Breast epithelium (tissue), 4 donors: ENCODE results near the gene NUMBL. TPM values are rescaled to one million over a fixed set of nuclear protein-coding genes. Genes with fewer than 3 reads are reported as not detected.
A peak's percentile ranks its signal among the peaks of the same experiment; 100 is the strongest.

Experiments
- DNase-seq, 2 donors: peaks; one replicate each; pipeline ENCODE4 v3.0.0-alpha.2; 2019; ENCODE audit warnings: low spot score in 2 of 2
- H3K27ac ChIP-seq, 2 donors: fragments of 200-600 bp; sonication (generic) in 1 of 2; one replicate each; pipeline ENCODE4 v1.5.1; 2016 to 2019; ENCODE audit warnings: mild to moderate bottlenecking in 1 of 2
- H3K27me3 ChIP-seq, 2 donors: fragments of 200-600 bp; sonication (generic) in 1 of 2; one replicate each; pipeline versions ENCODE4 v1.5.1 to v1.6.0; 2017 to 2019; ENCODE audit warnings: control low read depth in 1 of 2, mild to moderate bottlenecking in 1 of 2
- H3K36me3 ChIP-seq: fragments of 200-600 bp; one replicate; pipeline ENCODE4 v1.5.1; 2019
- H3K4me1 ChIP-seq, 2 donors: fragments of 200-600 bp; sonication (generic); one replicate each; pipeline ENCODE4 v1.5.1; 2016 to 2019; ENCODE audit warnings: control low read depth in 1 of 2
- H3K4me3 ChIP-seq, 3 donors: fragments of 200-600 bp; sonication (generic); 1 replicate in 2 of 3; 2 replicates in 1 of 3; pipeline ENCODE4 v1.5.1; 2016 to 2019; ENCODE audit warnings: mild to moderate bottlenecking in 3 of 3, moderate library complexity in 2 of 3
- H3K9me3 ChIP-seq, 2 donors: fragments of 200-600 bp; sonication (generic) in 1 of 2; one replicate each; pipeline ENCODE4 v1.5.1; 2016 to 2019; ENCODE audit warnings: control low read depth in 1 of 2
- POLR2A ChIP-seq: fragments of 450-650 bp; IDR thresholded peaks from one replicate; pipeline ENCODE4 v1.6.1; 2016; ENCODE audit warnings: antibody characterized with exemption, mild to moderate bottlenecking, moderate library complexity
- POLR2AphosphoS5 ChIP-seq, 3 donors: sonication (generic); formaldehyde crosslinking; IDR thresholded peaks; one replicate each; pipeline ENCODE4 v1.6.1; 2017; ENCODE audit warnings: antibody characterized with exemption in 3 of 3
- intact Hi-C: fragments of 100-400 bp; cut with DNase I; formaldehyde crosslinking; loops from one replicate; pipeline ENCODE4 v1.15.1; 2023; ENCODE audit warnings: low total_unique reads
- total RNA-seq, 3 donors: library from RNA; depleted of rRNA; stranded (reverse); fragments of >200 nt; gene quantifications; one replicate each; pipeline ENCODE4 v1.1.0, GENCODE V29; 2016
- TF ChIP-seq, protein P1 (sequence below), 3 donors: fragments of 450-650 bp; IDR thresholded peaks; one replicate each; pipeline ENCODE4 v1.5.1; 2016 to 2017; ENCODE audit warnings: antibody characterized with exemption in 3 of 3, mild to moderate bottlenecking in 3 of 3, moderate library complexity in 3 of 3

Gene NUMBL
- 10 to 100 TPM; 24.6 to 34.7 (median 30.9) TPM for total RNA-seq

DNA sequence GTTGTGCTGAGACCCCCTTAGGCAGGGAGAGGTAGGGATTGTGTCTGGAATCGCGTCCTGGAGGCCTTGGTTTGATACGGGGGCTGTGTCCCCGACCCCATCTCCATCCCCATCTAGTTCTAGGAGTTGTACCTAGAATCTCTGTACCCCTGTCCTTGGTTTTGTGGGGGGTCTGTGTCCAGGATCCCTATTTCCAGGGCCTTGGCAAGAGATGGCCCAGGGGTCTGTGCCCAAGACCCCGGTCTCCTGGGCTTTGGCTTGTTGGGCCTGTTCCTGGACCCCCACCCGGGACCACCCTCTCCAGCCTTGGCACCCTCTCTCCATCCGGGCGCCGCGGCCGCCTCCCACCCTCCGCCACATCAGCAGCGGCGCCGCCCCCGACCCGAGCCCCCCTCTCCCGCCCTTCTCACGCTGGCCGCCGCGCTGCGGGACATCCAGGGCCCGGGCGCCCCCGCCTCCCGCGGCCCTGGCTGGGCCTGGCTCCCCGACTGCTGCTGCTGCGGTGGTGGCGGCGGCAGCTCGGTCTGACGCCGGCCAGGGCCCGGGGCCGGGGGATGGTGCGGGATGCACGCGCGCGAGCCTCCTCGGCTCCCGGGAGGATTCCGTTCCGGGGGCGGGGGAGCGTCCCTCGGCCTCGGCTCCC lies at the start of gene NUMBL:
TSS of gene NUMBL (minus strand) at position 602 of the 643 bp plus-strand sequence. CDS start at position 434, 168 bp downstream.
- H3K4me1 ChIP-seq: peaks cover 5 to 6% of the 10 kb centered on the region in 2 donors
- no peaks in the 10 kb centered on the region for H3K36me3 ChIP-seq
- intact Hi-C loops: no loop called here
- peak within 1 kb of the TSS; percentile 87 to 91 for H3K27ac ChIP-seq
- TF ChIP-seq POLR2AphosphoS5 (IDR thresholded peaks at IDR 0.05) (no peak), POLR2A (no peak)
- TF ChIP-seq, protein P1, sequence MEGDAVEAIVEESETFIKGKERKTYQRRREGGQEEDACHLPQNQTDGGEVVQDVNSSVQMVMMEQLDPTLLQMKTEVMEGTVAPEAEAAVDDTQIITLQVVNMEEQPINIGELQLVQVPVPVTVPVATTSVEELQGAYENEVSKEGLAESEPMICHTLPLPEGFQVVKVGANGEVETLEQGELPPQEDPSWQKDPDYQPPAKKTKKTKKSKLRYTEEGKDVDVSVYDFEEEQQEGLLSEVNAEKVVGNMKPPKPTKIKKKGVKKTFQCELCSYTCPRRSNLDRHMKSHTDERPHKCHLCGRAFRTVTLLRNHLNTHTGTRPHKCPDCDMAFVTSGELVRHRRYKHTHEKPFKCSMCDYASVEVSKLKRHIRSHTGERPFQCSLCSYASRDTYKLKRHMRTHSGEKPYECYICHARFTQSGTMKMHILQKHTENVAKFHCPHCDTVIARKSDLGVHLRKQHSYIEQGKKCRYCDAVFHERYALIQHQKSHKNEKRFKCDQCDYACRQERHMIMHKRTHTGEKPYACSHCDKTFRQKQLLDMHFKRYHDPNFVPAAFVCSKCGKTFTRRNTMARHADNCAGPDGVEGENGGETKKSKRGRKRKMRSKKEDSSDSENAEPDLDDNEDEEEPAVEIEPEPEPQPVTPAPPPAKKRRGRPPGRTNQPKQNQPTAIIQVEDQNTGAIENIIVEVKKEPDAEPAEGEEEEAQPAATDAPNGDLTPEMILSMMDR (IDR thresholded peaks at IDR 0.05): no peak
- peak within 1 kb of the TSS; percentile 71 to 94 (median 81) for H3K4me3 ChIP-seq
- no peaks in the 10 kb centered on the region for H3K9me3 ChIP-seq
- H3K27me3 ChIP-seq: no peaks in the 10 kb centered on the region
- no peak for DNase-seq

DNA sequence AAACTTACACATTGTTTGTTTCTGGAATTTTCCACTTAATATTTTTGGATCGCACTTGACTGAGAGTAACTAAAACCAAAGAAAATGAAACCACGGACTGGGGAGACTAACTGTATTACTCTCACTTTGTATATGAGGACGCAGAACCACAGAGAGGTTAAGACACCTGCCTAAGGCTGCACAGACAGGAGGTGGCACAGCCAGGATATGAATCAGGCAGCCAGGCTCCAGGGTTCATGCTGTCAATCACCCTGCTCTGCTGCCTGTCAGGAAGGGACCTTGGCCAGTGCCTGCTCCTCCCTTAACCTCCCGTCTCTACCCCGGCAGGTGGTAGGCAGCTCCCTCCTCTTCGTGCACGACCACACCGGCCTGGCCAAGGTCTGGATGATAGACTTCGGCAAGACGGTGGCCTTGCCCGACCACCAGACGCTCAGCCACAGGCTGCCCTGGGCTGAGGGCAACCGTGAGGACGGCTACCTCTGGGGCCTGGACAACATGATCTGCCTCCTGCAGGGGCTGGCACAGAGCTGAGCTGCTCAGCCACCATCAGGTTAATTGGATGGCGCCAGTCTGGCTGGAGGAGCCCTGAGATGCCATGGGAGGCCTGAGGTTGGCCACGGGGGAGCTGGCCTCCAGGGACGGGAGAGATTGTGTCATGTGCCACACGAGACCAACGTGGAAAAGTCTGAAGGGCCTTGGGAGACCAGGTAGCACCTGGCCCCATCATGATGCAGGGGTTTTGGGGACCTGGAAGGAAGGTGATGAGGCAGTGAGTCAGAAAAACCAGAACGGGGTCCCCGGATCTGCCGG lies 48.8 kb upstream of the NUMBL start:
- Histone ChIP-seq H3K36me3 (peaks cover 8% of the 10 kb centered on the region), H3K9me3 (no peaks in the 10 kb centered on the region), H3K27ac (peak overlapping the region; percentile 69 to 87), H3K4me3 (peak overlapping the region in 1 of 3 donors; percentile 35), H3K4me1 (no peaks in the 10 kb centered on the region), H3K27me3 (no peaks in the 10 kb centered on the region)
- DNase-seq: no peak
- intact Hi-C loops: no loop called here
- TF ChIP-seq, protein P1 (IDR thresholded peaks at IDR 0.05): no peak
- TF ChIP-seq POLR2AphosphoS5 (IDR thresholded peaks at IDR 0.05) (no peak), POLR2A (no peak)

DNA sequence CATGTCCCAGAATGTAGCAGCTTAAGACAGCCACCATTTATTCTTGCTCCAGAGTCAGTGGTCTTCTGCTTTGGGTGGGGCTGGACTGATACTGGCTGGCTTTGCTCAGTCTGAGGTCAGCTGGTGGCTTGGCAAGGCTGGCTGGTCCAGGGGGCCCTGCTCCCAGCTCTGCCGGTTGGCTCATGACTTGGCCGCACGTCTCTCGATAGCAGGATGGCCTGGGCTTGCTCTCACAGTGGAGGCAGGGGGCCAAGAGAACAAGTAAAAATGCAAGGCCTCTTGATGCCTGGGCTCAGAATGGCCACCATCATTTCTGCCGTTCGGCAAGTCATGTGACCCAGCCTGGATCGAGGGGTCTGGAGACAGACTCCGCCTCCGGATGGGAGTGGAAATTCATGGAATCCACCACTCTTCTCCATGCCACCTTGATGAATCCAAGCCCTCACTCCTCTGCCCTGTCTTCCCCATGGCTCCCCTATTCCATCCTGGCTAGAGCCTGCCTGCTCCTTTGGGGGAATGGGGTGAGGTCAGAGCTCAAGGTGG lies 46.7 kb upstream of the NUMBL start:
- no peaks in the 10 kb centered on the region for H3K4me1 ChIP-seq
- no peaks in the 10 kb centered on the region for H3K27me3 ChIP-seq
- peaks cover 15% of the 10 kb centered on the region for H3K36me3 ChIP-seq
- no peak overlapping the region for H3K4me3 ChIP-seq
- peak overlapping the region in 1 of 2 donors; percentile 38 for H3K27ac ChIP-seq
- DNase-seq: no peak
- TF ChIP-seq POLR2AphosphoS5 (IDR thresholded peaks at IDR 0.05): no peak
- TF ChIP-seq POLR2A: no peak
- TF ChIP-seq, protein P1 (IDR thresholded peaks at IDR 0.05): no peak
- intact Hi-C loops: no loop called here
- no peaks in the 10 kb centered on the region for H3K9me3 ChIP-seq

DNA sequence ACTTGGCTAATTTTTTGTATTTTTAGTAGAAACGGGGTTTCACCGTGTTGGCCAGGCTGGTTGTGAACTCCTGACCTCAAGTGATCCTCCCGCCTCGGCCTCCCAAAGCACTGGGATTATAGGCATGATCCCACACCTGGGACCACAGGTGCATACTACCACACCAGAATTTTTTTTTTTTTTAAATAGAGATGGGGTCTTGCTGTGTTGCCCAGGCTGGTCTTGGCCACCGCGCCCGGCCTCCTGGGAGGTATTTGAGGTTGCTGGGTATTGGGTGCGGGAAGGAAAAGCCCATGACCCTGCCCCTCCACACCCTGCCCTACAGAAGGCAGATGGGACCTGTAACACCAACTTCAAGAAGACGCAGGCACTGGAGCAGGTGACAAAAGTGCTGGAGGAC lies 46.2 kb upstream of the NUMBL start:
- no peak overlapping the region for H3K27ac ChIP-seq
- H3K27me3 ChIP-seq: no peaks in the 10 kb centered on the region
- TF ChIP-seq POLR2A (no peak), POLR2AphosphoS5 (IDR thresholded peaks at IDR 0.05) (no peak)
- intact Hi-C loops: no loop called here
- no peak overlapping the region for H3K4me3 ChIP-seq
- no peak for DNase-seq
- peaks cover 15% of the 10 kb centered on the region for H3K36me3 ChIP-seq
- H3K4me1 ChIP-seq: no peaks in the 10 kb centered on the region
- no peaks in the 10 kb centered on the region for H3K9me3 ChIP-seq

DNA sequence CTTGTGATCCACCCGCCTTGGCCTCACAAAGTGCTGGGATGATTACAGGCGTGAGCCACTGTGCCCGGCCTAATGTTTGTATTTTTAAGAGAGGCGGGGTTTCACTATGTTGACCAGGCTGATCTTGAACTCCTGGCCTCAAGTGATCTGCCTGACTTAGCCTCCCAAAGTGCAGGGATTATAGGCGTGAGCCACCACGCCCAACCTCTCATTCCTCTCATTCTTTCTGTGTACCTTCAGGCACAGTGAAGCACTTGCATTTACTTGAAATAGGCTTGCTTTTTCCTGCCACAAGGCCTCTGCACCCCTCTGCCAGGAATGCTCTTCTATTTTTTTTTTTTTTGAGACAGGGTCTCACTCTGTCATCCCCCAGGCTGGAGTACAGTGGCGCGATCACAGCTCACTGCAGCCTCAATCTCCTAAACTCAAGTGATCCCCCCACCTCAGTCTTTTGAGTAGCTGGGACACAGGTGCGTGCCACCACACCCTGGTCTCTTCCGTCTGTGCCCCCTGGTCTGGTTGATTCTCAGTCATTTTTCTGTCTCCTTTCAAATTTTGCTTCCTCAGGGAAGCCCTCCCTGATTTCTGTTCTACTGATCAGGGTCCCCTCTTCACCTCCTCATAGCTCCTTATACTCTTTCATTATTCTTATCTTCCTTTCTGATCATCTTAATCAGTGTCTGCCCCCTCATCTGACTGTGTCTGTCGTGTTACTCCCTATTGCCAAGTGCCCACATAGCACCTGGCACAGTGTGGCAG lies 44.7 kb upstream of the NUMBL start:
- intact Hi-C loops: no loop called here
- no peak for DNase-seq
- Histone ChIP-seq H3K36me3 (peaks cover 15% of the 10 kb centered on the region), H3K9me3 (no peaks in the 10 kb centered on the region), H3K4me1 (no peaks in the 10 kb centered on the region), H3K4me3 (no peak overlapping the region), H3K27me3 (no peaks in the 10 kb centered on the region), H3K27ac (no peak overlapping the region)
- no peak for TF ChIP-seq POLR2AphosphoS5 (IDR thresholded peaks at IDR 0.05)
- TF ChIP-seq, protein P1 (IDR thresholded peaks at IDR 0.05): no peak
- no peak for TF ChIP-seq POLR2A
